Fibroblast of lung (primary cell): ENCODE measurements around the gene GK.

Experiments used
- EZH2 ChIP-seq: IDR thresholded peaks from 2 replicates; pipeline ENCODE4 v1.5.1; 2012; ENCODE audit warnings: low read length, control low read depth, mild to moderate bottlenecking; ENCODE audit errors: missing control alignments
- TF ChIP-seq, protein P1 (sequence below), 2 donors: IDR thresholded peaks in 1 of 2; conservative IDR thresholded peaks in 1 of 2; 1 replicate in 1 of 2; 2 replicates in 1 of 2; pipeline ENCODE4 v1.5.1; 2011 to 2012; ENCODE audit warnings: low read length in 2 of 2, control low read depth in 1 of 2, inconsistent platforms in 1 of 2, low read depth in 1 of 2, mild to moderate bottlenecking in 1 of 2

DNA sequence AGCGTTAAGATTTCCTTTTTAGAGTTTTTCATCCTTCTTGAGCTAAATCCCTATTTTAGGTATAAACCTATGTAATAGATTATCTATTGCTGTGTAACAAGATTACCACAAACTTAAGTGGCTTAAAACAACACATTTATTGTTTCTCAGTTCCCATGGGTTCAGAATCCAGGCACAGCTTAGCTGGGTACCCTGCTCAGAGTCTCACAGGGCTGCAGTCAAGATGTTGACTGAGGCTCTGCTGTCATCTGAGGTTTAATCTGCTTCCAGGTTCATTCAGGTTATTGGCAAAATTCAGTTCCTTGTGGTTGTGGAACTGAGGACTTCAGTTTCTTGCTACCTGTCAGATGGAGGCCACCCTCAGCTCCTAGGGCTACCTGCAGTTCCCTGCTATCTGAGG is 60.9 kb downstream of the GK start:
- TF ChIP-seq, protein P1, sequence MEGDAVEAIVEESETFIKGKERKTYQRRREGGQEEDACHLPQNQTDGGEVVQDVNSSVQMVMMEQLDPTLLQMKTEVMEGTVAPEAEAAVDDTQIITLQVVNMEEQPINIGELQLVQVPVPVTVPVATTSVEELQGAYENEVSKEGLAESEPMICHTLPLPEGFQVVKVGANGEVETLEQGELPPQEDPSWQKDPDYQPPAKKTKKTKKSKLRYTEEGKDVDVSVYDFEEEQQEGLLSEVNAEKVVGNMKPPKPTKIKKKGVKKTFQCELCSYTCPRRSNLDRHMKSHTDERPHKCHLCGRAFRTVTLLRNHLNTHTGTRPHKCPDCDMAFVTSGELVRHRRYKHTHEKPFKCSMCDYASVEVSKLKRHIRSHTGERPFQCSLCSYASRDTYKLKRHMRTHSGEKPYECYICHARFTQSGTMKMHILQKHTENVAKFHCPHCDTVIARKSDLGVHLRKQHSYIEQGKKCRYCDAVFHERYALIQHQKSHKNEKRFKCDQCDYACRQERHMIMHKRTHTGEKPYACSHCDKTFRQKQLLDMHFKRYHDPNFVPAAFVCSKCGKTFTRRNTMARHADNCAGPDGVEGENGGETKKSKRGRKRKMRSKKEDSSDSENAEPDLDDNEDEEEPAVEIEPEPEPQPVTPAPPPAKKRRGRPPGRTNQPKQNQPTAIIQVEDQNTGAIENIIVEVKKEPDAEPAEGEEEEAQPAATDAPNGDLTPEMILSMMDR (conservative IDR thresholded peaks at IDR 0.05 in 1 of 2, IDR thresholded peaks at IDR 0.05 in 1 of 2; ENCODE audit: low read depth in 1 of 2, low read length in 2 of 2), result no peak
- TF ChIP-seq EZH2, result no peak
